KMS-11 (cell line): ENCODE data around the gene PSMB7.

ENCODE experiments used
- H2AFZ ChIP-seq: fragments of 200-600 bp; sonication (generic); 2 replicates; pipeline ENCODE4 v1.6.1; 2016; ENCODE audit warnings: antibody characterized with exemption, mixed run types, low read depth
- H3K27ac ChIP-seq: fragments of 200-600 bp; sonication (generic); 2 replicates; pipeline ENCODE4 v1.6.1; 2016; ENCODE audit warnings: mild to moderate bottlenecking, mixed run types
- H3K27me3 ChIP-seq: fragments of 200-600 bp; sonication (generic); 2 replicates; pipeline ENCODE4 v1.6.1; 2017; ENCODE audit warnings: mild to moderate bottlenecking, low read depth, mixed run types, moderate library complexity; ENCODE audit not compliant: insufficient read depth
- H3K36me3 ChIP-seq: fragments of 200-600 bp; sonication (generic); 2 replicates; pipeline ENCODE4 v1.6.1; 2017; ENCODE audit warnings: mild to moderate bottlenecking, mixed run types; ENCODE audit not compliant: insufficient read depth
- H3K4me1 ChIP-seq: fragments of 200-600 bp; sonication (generic); 2 replicates; pipeline ENCODE4 v1.6.1; 2016; ENCODE audit warnings: mild to moderate bottlenecking, low read depth, mixed run types; ENCODE audit not compliant: poor library complexity, severe bottlenecking
- H3K4me2 ChIP-seq: fragments of 200-600 bp; sonication (generic); 2 replicates; pipeline ENCODE4 v1.7.0; 2016; ENCODE audit warnings: mild to moderate bottlenecking, mixed run types
- H3K4me3 ChIP-seq: fragments of 200-600 bp; sonication (generic); IDR thresholded peaks from 2 replicates; pipeline ENCODE4 v1.6.1; 2017; ENCODE audit warnings: low read depth, low read length, mixed read lengths; ENCODE audit not compliant: insufficient read depth
- H3K79me2 ChIP-seq: fragments of 200-600 bp; sonication (generic); 2 replicates; pipeline ENCODE4 v1.6.1; 2016; ENCODE audit warnings: low read depth, mixed run types; ENCODE audit not compliant: insufficient read depth
- H3K9ac ChIP-seq: fragments of 200-600 bp; sonication (generic); 2 replicates; pipeline ENCODE4 v1.6.1; 2016; ENCODE audit warnings: mild to moderate bottlenecking, mixed run types
- H4K20me1 ChIP-seq: fragments of 200-600 bp; sonication (generic); 2 replicates; pipeline ENCODE4 v1.6.1; 2016; ENCODE audit warnings: mild to moderate bottlenecking, mixed run types; ENCODE audit not compliant: insufficient read depth
- TF ChIP-seq, protein P1 (sequence below): fragments of 200-600 bp; sonication (generic); conservative IDR thresholded peaks from 2 replicates; pipeline ENCODE4 v1.6.1; 2017; ENCODE audit warnings: low read depth, mild to moderate bottlenecking, antibody characterized with exemption, low read length, moderate library complexity, mixed read lengths

Gene PSMB7

DNA sequence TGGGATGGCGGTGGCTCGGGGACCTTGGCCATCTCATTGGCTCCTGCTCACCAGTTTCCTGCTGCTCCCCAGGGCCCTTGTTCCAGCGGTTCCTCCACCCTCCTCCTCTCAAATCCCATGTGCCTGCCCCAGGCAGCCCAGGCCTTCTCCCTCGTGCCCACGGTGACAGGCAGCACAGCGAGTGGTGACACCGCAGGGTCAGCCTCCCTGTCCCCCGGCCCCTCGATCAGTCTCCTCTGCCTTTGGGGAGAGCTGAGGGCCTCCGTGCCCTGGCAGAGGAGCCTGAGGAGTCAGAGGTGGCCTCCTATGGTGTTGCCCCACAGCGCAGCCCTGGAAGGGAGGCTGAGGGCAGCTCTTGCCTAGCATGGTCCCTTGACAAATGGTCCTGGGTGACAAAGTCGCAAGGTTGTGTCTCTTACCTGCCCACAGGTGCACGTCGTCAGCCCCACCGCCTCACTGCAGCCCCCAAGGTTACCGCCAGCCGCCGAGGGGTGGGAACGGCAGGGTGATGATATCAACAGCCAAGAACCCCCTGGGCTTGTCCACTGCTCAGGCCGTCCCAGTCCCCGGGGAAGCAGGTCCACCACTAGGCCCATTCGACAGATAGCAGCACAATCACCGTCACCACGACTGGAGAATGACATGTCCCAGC lies 107.7 kb downstream of the PSMB7 start:
- TF ChIP-seq, protein P1, sequence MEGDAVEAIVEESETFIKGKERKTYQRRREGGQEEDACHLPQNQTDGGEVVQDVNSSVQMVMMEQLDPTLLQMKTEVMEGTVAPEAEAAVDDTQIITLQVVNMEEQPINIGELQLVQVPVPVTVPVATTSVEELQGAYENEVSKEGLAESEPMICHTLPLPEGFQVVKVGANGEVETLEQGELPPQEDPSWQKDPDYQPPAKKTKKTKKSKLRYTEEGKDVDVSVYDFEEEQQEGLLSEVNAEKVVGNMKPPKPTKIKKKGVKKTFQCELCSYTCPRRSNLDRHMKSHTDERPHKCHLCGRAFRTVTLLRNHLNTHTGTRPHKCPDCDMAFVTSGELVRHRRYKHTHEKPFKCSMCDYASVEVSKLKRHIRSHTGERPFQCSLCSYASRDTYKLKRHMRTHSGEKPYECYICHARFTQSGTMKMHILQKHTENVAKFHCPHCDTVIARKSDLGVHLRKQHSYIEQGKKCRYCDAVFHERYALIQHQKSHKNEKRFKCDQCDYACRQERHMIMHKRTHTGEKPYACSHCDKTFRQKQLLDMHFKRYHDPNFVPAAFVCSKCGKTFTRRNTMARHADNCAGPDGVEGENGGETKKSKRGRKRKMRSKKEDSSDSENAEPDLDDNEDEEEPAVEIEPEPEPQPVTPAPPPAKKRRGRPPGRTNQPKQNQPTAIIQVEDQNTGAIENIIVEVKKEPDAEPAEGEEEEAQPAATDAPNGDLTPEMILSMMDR, result no peak
- no peaks in the 10 kb centered on the region for H3K27me3 ChIP-seq
- H3K36me3 ChIP-seq, result no peaks in the 10 kb centered on the region
- no peak overlapping the region for H3K4me3 ChIP-seq
- H3K4me1 ChIP-seq, result no peaks in the 10 kb centered on the region
- no peaks in the 10 kb centered on the region for H4K20me1 ChIP-seq
- no peak overlapping the region for H2AFZ ChIP-seq
- no peaks in the 10 kb centered on the region for H3K79me2 ChIP-seq
- H3K27ac ChIP-seq, result no peak overlapping the region
- no peak overlapping the region for H3K4me2 ChIP-seq
- no peak overlapping the region for H3K9ac ChIP-seq

DNA sequence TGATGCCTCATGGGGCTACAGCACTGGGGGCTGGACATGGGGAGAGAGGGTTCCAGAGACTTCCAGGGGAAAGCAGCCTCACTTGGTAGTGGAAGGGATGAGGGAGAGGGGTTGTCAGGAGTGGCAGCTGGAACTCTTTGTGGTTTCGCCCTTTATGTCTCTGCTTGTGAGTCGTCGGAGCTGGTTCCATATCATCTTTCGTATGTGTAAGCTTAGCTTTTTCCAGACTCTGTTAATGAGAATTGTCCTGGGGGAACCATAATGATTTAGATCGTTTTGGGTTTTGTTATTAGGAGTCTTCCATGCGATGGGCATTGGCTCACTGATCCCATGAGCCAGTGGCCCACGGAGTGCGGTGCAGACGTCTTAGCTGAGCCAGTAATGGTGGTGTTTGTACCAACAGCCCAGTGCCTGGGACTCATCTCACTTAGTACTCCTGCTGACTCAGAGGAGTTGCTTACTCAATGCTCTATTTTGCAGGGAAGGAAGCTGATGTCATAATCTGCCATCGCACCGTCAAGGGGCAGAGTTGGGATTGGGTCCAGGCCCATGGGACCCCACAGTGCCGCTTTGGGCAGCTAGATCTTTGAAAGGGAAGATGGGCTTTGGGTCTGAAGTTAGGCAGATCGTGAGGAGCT lies 109.0 kb downstream of the PSMB7 start:
- Histone ChIP-seq H3K27ac (no peak overlapping the region), H3K27me3 (no peaks in the 10 kb centered on the region), H4K20me1 (no peaks in the 10 kb centered on the region), H3K4me1 (no peaks in the 10 kb centered on the region), H3K79me2 (no peaks in the 10 kb centered on the region), H3K36me3 (no peaks in the 10 kb centered on the region), H3K4me2 (no peak overlapping the region), H3K4me3 (no peak overlapping the region), H2AFZ (no peak overlapping the region), H3K9ac (no peak overlapping the region)
- TF ChIP-seq, protein P1, result no peak

DNA sequence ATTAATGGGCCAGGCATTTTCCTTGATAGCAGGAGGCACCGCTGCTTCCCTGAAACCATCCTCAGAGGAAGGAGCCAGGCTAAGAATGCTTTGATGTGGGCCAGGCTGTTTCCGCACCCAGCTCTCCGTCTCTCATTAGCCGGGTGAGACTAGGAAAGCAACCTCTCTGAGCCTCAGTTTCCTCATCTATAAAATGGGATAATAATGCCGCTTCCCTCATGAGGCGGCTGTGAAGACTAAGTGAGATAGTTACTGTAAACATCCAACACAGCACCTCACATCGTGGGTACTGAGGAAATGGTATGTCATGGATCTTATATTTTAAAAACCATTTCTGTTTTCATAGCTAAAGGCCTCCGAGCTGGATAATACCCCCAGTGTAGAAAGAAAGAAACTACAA lies 111.0 kb downstream of the PSMB7 start:
- Histone ChIP-seq H3K4me2 (no peak overlapping the region), H3K79me2 (no peaks in the 10 kb centered on the region), H2AFZ (no peak overlapping the region), H3K27me3 (no peaks in the 10 kb centered on the region), H4K20me1 (no peaks in the 10 kb centered on the region), H3K4me3 (no peak overlapping the region), H3K36me3 (no peaks in the 10 kb centered on the region), H3K27ac (no peak overlapping the region), H3K9ac (no peak overlapping the region), H3K4me1 (no peaks in the 10 kb centered on the region)
- TF ChIP-seq, protein P1, result no peak

DNA sequence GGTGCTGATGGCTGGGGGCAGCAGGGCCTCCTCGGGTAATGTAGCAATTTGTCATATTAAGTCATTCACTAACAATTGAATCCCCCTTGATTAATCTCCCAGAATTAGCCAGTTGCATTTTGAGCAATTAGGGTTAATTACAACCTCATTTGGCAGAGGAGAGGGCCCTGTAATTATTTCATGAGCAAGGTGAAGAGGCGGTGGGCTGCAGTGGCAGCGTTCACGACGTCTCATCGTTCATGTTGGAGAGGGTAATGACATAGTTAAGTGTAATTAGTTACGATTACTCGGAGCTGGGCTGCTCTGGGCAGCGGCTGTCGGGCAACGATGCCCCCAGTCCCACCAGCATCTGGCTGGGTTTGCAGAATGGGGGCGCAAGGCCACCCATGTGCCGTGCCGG lies 111.5 kb downstream of the PSMB7 start:
- Histone ChIP-seq H3K36me3 (no peaks in the 10 kb centered on the region), H3K27me3 (no peaks in the 10 kb centered on the region), H3K9ac (no peak overlapping the region), H3K4me1 (no peaks in the 10 kb centered on the region), H4K20me1 (no peaks in the 10 kb centered on the region), H3K79me2 (no peaks in the 10 kb centered on the region), H3K4me2 (no peak overlapping the region), H3K27ac (no peak overlapping the region), H2AFZ (no peak overlapping the region), H3K4me3 (no peak overlapping the region)
- TF ChIP-seq, protein P1, result no peak
